IPS-15b (cell line): ENCODE results near the gene DDX11.
"Not testable (repeated sequence)": the region's sequence is repeated elsewhere in the genome, so short reads cannot be mapped to it uniquely, and the experiment has no call there.

ENCODE experiments used
- H3K27me3 ChIP-seq: one replicate; pipeline ENCODE4 v1.6.1; 2013; ENCODE audit warnings: low read length; ENCODE audit not compliant: control insufficient read depth, insufficient read depth
- H3K36me3 ChIP-seq: one replicate; pipeline ENCODE4 v1.6.1; 2013; ENCODE audit warnings: low read length; ENCODE audit not compliant: control insufficient read depth, insufficient read depth
- H3K4me1 ChIP-seq: one replicate; pipeline ENCODE4 v1.6.1; 2013; ENCODE audit warnings: mild to moderate bottlenecking, low read length; ENCODE audit not compliant: control insufficient read depth, insufficient read depth
- H3K4me3 ChIP-seq: one replicate; pipeline ENCODE4 v1.5.1; 2013; ENCODE audit warnings: low read depth, low read length
- H3K9ac ChIP-seq: one replicate; pipeline ENCODE4 v1.6.1; 2013; ENCODE audit warnings: low read depth, mild to moderate bottlenecking, low read length
- H3K9me3 ChIP-seq: one replicate; pipeline ENCODE4 v1.6.1; 2013; ENCODE audit warnings: mild to moderate bottlenecking, low read length; ENCODE audit not compliant: control insufficient read depth, insufficient read depth

DDX11 gene

DNA sequence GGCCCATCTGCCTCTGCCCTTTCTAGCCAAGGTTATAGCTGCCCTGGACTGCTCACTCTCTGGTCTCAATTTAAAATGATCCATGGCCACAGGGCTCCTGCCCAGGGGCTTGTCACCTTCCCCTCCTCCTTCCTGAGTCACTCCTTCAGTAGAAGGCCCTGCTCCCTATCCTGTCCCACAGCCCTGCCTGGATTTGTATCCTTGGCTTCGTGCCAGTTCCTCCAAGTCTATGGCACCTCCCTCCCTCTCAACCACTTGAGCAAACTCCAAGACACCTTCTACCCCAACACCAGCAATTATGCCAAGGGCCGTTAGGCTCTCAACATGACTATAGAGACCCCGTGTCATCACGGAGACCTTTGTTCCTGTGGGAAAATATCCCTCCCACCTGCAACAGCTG lies 30.6 kb downstream of the DDX11 start:
- not testable (repeated sequence) for H3K9me3 ChIP-seq, H3K4me1 ChIP-seq, H3K27me3 ChIP-seq, H3K9ac ChIP-seq, H3K4me3 ChIP-seq
- peaks cover 28% of the 10 kb centered on the region for H3K36me3 ChIP-seq

DNA sequence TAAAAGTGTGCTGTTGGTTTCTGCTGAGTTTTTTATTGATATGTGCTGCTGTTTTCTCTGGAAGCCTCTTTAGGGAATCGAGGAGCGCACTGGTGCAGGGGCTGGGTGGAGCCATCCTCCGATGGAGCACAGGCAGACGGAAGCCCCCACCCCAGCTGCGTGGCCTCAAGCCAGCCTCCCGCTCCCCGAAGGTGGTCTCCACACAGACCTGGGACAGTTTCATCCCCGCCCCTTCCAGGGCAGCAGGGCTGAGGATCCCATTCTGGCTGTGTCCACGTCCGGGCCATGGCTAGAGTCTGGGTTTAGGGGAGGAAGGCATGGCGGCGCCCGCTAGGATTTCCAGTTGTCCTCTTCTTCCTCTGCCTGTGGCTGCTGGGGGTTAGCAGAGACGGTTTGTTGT lies 31.1 kb downstream of the DDX11 start:
- peaks cover 28% of the 10 kb centered on the region for H3K36me3 ChIP-seq
- H3K9ac ChIP-seq, H3K4me1 ChIP-seq, H3K27me3 ChIP-seq, H3K4me3 ChIP-seq, H3K9me3 ChIP-seq: not testable (repeated sequence)

DNA sequence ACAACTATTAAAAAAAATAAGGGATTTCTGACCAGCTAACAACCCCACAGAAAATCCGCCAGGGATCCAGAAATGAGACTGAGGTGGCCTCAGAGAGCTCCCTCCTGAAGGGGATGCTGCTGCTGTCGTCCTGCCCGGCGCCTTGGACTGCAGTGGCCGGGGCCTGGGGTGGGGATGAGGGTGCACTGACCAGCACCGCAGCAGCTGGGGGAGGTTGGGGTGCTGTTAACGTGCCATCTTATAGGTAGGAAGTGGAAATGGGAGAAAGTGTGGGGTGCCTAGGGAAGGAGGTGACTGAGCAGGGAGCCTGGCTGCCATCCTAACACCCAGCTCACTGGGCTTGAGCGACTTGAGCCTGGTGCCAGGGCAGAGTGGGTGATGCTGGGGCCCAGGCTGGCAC lies 32.0 kb downstream of the DDX11 start:
- Histone ChIP-seq H3K36me3 (peaks cover 25% of the 10 kb centered on the region), H3K27me3 (no peaks in the 10 kb centered on the region), H3K4me3 (no peak overlapping the region), H3K4me1 (no peaks in the 10 kb centered on the region), H3K9me3 (no peaks in the 10 kb centered on the region), H3K9ac (no peak overlapping the region)

DNA sequence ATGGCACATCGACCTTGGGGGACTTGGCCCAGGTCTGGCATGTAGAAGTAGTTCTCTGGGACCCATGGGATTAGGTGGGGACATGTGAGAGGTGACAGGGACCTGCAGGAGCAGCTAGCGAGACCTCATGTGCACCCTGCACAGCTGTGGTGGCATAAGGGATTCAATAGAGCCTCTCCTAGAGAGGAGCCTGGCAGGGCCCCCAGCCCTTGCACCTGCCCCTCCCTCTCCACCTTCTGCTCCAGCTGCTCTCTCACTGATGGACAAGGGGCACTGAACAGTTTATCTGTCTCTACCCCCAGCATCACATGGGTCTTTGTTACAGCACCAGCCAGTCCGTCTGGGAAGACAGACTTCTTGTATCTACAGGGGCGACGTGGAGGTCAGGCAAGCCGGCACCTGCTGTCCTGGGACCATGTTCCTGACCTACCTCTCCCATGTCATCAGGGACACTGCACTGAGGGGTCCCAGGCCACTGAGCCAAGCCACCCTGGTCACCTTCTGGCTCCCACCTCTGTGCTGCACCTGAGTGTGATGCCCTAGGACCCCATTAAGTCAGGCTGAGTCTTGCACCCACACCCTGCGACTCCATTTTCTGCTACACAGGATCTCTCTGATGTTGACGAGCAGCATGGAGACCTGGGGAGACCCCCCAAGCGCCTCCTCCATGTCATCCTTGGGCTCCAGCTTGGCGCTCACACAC lies 32.6 kb downstream of the DDX11 start:
- Histone ChIP-seq H3K36me3 (peaks cover 20% of the 10 kb centered on the region), H3K4me3 (no peak overlapping the region), H3K9ac (no peak overlapping the region), H3K4me1 (no peaks in the 10 kb centered on the region), H3K27me3 (no peaks in the 10 kb centered on the region), H3K9me3 (no peaks in the 10 kb centered on the region)

DNA sequence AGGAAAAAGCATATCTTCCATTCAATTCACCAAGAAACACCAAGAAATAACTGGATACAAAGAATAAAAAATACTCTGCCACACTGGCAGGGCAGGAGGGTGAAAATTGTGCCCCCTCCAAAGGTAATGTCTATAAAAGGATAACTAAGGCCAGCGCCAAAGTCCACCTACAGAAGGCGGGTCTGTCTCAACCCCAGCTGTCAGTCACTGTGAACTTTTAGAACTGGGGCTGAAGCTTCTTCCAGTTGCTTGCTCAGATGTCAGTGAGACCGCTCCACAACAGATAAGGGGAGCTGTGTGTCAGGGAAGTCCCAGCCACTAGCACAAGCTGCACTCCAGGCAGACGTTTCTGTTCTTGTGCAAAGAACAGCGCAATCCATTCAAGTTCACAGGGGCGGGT lies 36.1 kb downstream of the DDX11 start:
- not testable (repeated sequence) for H3K4me3 ChIP-seq, H3K4me1 ChIP-seq, H3K27me3 ChIP-seq, H3K9me3 ChIP-seq, H3K9ac ChIP-seq, H3K36me3 ChIP-seq

DNA sequence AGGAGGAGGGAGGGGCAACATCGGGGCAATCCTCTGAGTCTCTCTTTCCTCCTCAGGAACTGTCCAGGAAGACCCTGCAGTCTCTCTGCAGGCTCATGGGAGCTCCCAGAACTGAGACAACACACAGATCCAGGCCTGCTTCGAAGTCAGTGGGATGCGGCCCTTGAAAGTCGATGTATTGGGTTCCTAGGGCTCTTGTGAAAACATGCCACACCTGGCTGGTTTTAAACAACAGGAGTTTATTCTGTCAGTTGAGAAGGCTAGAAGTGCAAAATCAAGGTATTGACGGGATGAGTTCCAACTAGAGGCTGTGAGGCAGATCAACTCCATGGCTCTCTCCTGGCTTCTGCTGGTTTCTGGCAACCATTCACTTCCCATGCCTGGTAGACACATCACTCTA lies 36.6 kb downstream of the DDX11 start:
- H3K36me3 ChIP-seq, H3K4me3 ChIP-seq, H3K9me3 ChIP-seq, H3K9ac ChIP-seq, H3K27me3 ChIP-seq, H3K4me1 ChIP-seq: not testable (repeated sequence)

DNA sequence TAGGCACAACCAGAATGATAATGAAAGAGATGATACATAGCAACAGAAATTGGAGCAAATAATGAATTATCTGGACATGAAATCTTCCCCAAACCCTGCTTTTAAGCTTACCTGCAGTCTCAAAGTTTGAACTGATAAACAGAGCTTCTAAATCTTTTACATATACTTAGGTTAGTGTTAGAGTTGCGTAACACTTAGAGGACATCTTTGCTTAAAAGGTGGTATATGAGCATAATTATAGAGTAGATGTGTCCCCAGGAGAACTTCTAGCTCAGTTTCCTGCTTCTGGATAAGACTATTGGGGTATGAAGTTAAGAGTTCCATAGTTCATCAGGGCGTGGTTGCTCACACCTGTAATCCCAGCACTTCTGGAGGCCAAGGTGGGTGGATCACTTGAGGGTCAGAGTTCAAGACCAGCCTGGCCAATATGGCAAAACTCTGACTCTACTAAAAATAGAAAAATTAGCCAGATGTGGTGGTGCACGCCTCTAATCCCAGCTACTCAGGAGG lies 41.5 kb downstream of the DDX11 start:
- H3K27me3 ChIP-seq = peaks cover 19% of the 10 kb centered on the region
- H3K4me3 ChIP-seq, H3K36me3 ChIP-seq, H3K4me1 ChIP-seq, H3K9me3 ChIP-seq, H3K9ac ChIP-seq: not testable (repeated sequence)

DNA sequence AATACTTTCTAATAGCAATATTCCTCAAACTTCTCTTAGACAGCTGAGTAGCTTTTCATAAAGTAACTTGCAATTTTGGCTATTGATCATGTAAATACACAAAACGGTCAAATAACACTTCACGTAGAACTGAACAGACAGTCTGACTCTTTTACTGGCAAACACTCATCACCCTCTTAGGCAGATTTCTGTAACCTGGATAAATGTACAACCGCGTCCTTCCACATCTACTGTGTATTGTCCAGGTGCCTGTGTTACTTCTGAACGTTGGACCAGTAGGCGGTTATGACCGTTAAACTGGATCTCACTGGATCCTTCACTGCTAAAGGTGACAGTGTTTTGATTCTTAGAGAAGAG lies 43.2 kb downstream of the DDX11 start:
- H3K4me1 ChIP-seq, H3K36me3 ChIP-seq, H3K9ac ChIP-seq, H3K9me3 ChIP-seq: not testable (repeated sequence)
- H3K4me3 ChIP-seq = peak overlapping the region; percentile 79
- peaks cover 19% of the 10 kb centered on the region for H3K27me3 ChIP-seq

DNA sequence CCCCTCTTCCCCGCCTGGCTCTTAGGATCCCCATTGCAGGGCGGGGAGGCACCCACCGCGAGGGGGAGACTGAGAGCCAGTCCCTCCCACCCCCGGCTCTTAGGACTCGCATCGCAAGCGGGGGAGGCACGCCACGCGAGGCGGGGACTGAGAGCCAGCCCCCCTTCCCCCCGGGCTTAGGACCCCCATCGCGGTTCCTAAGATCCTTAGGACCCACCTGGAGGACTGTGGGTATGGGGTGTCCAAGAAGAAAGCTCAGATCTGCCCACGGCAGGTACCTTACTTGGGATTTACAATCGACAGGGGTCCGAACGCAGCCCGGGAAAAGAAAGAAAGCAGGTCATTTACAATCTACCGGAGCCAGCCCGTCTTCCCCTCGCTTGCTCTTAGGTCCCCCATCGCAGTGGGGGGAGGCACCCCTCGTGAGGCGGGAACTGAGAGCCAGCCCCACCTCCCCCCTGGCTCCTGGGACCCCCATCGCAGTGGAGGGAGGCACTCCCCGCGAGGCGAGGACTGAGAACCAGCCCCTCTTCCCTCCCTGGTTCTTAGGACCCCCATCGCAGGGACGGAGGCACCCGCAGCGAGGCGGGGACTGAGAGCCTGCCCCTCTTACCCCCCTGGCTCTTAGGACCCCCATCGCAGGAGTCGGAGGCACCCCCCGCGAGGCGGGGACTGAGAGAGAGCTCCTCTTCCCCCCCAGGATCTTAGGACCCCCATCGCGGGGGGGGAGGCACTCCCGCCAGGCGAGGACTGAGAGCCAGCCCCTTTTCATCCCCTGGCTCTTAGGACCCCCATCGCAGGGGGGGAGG lies 43.7 kb downstream of the DDX11 start:
- H3K27me3 ChIP-seq = peaks cover 19% of the 10 kb centered on the region
- peak overlapping the region; percentile 79 for H3K4me3 ChIP-seq
- H3K36me3 ChIP-seq = no peaks in the 10 kb centered on the region
- no peak overlapping the region for H3K9ac ChIP-seq
- H3K9me3 ChIP-seq = no peaks in the 10 kb centered on the region
- H3K4me1 ChIP-seq = no peaks in the 10 kb centered on the region

DNA sequence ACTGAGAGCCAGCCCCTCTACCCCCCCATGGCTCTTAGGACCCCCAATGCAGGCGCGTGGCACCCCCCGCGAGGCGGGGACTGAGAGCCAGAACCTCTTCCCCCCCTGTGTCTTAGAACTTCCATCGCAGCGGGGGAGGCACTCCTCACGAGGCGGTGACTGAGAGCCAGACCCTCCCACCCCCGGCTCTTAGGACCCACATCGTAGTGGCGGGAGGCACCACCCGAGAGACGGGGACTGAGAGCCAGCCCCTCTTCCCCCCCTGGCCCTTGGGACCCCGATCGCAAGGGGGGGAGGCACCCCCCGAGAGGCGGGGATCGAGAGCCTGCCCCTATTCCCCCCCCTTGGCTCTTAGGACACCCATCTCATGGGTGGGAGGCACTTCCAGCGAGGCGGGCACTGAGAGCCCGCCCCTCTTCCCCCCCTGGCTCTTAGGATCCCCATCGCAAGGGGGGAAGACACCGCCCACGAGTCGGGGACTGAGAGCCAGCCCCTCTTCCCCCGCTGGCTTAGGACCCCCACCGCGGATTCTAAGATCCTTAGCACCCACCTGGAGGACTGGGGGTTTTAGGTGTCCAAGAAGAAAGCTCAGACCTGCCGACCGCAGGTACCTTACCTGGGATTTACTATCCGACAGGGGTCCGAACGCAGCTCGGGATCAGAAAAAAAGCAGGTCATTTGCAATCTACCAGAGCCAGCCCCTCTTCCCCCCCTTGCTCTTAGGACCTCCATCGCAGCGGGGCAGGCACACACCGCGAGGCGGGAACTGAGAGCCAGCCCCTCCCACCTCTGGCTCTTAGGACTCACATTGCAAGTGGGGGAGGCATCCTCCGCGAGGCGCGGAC lies 44.9 kb downstream of the DDX11 start:
- Histone ChIP-seq H3K4me3 (peak overlapping the region; percentile 79), H3K9ac (no peak overlapping the region), H3K9me3 (no peaks in the 10 kb centered on the region), H3K4me1 (no peaks in the 10 kb centered on the region), H3K36me3 (no peaks in the 10 kb centered on the region), H3K27me3 (peaks cover 19% of the 10 kb centered on the region)

DNA sequence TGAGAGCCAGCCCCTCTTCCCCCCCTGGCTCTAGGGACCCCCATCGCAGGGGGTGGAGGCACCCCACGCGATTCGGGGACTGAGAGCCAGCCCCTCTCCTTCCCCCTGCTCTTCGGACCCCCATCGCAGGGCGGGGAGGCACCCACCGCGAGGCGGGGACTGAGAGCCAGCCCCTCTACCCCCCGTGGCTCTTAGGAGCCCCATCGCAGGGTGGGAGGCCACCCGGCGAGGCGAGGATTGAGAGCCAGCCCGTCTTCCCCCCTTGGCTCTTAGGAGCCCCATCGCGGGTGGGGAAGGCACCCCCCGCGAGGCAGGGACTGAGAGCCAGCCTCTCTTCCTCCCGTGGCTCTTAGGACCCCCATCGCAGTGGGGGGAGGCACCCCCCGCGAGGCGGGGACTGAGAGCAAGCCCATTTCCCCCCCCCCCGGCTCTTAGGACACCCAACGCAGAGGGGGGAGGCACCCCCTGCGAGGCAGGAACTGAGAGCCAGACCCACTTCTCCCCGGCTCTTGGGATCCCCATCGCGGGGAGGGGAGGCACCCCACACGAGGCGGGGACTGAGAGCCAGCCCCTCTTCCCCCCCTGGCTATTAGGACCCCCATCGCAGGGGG lies 45.6 kb downstream of the DDX11 start:
- Histone ChIP-seq H3K9ac (no peak overlapping the region), H3K27me3 (peaks cover 19% of the 10 kb centered on the region), H3K4me1 (no peaks in the 10 kb centered on the region), H3K36me3 (no peaks in the 10 kb centered on the region), H3K4me3 (peak overlapping the region; percentile 79), H3K9me3 (no peaks in the 10 kb centered on the region)
